Memory B cell (primary cell): ENCODE measurements around the gene AKNA.

Source experiments
- ATAC-seq: fragments of 150-1000 bp; cut with Tn5 transposase; 2 replicates; pipeline ENCODE4 v1.10.0; 2021; ENCODE audit warnings: low read depth, mild to moderate bottlenecking, moderate library complexity
- DNase-seq, 2 donors: peaks; one replicate each; pipeline ENCODE4 v3.0.0; 2022; ENCODE audit warnings: low spot score in 2 of 2
- H3K27ac Mint-ChIP-seq: one replicate; pipeline ENCODE4 v1.8.0; 2022; ENCODE audit warnings: mild to moderate bottlenecking, moderate library complexity, mixed read lengths
- H3K27me3 Mint-ChIP-seq: one replicate; pipeline ENCODE4 v1.8.0; 2022; ENCODE audit warnings: mixed read lengths
- H3K36me3 Mint-ChIP-seq: one replicate; pipeline ENCODE4 v1.8.0; 2022; ENCODE audit warnings: mild to moderate bottlenecking, mixed read lengths
- H3K4me1 Mint-ChIP-seq: one replicate; pipeline ENCODE4 v1.8.0; 2022; ENCODE audit warnings: mixed read lengths
- H3K4me3 Mint-ChIP-seq: one replicate; pipeline ENCODE4 v1.8.0; 2022; ENCODE audit warnings: mild to moderate bottlenecking, moderate library complexity, mixed read lengths
- H3K9me3 Mint-ChIP-seq: one replicate; pipeline ENCODE4 v1.8.0; 2022; ENCODE audit warnings: mixed read lengths

The AKNA gene

DNA sequence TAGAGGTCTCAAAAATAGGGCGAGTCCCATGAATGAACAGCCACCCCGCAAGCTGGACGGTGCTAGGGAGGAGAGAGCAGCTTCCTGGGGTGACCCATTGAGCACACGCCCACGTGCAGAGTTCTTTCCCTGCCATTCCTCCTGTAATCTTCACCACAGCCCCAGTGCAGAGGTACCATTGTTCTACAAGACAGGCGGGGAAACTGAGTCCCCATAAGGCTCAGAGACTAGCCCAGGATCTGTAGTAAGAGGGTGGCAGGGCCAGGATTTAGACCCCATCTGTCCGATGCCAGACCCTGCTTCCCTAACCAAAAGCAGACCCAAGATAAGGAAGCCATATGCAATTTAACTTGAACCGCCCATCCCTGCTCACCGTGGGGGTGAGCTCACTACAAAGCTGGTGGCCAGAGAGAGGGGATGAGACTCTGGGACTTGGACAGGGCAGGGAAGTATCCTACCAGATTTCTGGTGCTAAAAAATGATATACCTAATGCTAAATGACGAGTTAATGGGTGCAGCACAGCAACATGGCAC, 101.6 kb downstream of the AKNA start:
- Mint-ChIP-seq H3K36me3 (no peaks in the 10 kb centered on the region), H3K9me3 (no peaks in the 10 kb centered on the region), H3K27ac (no peak overlapping the region), H3K4me3 (no peak overlapping the region), H3K4me1 (peaks cover 4% of the 10 kb centered on the region), H3K27me3 (peaks cover 11% of the 10 kb centered on the region)
- ATAC-seq (no peak), DNase-seq (no peak)

- Mint-ChIP-seq H3K27ac (no peak overlapping the region), H3K27me3 (peaks cover 8% of the 10 kb centered on the region), H3K4me3 (no peak overlapping the region), H3K36me3 (no peaks in the 10 kb centered on the region), H3K9me3 (no peaks in the 10 kb centered on the region), H3K4me1 (no peaks in the 10 kb centered on the region)
- ATAC-seq: no peak
- DNase-seq: no peak
These were observed 102.5 kb downstream of the AKNA start for GRCh38 chr9:114285166-114285867.

DNA sequence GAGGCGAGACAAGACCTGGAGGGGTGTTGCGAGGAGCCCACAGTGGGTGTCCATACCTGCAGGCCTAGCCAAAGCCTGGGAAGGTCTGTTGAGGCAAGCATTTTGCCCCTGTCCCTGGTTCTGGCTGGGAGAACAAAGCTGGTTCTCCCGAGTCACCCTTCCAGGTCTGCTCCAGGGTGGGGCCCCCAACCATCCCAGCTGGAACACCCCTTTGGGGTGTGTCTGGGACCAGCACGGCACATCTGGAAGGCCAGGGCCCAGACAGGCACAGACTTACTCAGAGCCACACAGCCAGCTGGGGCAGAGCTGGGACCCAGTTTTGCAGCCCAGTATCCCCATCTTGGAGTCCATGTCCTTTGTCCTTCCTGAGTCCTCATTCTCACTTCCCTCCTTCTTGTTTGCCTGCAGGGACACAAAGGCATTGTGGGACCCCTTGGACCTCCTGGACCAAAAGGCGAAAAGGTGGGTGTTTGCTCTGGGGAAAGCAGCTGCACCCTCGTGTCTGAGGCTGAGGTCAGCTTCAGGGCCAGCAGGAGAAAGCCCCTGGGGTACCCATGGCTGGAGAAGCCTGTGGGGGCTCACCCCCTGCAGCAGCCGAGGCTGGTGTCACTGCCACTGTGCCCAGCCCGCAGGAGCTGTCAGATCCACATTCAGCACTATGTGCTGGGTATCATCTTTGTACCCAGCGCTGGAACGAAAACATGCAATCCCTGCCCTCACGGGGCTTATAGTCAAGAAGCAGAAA, 103.3 kb downstream of the AKNA start:
- Mint-ChIP-seq H3K9me3 (no peaks in the 10 kb centered on the region), H3K4me1 (no peaks in the 10 kb centered on the region), H3K36me3 (no peaks in the 10 kb centered on the region), H3K4me3 (no peak overlapping the region), H3K27ac (no peak overlapping the region), H3K27me3 (peaks cover 8% of the 10 kb centered on the region)
- no peak for ATAC-seq
- no peak for DNase-seq
